IMR-90 (cell line): ENCODE measurements around the gene TGFBR2. TPM values are rescaled to one million over a fixed set of nuclear protein-coding genes. Genes with fewer than 3 reads are reported as not detected.

Source experiments
- ATAC-seq: fragments of 200-7000 bp; cut with Tn5 transposase; 2 replicates; pipeline ENCODE4 v1.9.1; 2020; ENCODE audit warnings: low read depth, mild to moderate bottlenecking, moderate library complexity
- BruUV-seq: library from RNA; stranded (reverse); fragments of 400-500 nt; replicated peaks from 2 replicates; lab custom pipeline; 2021; lab: Mats Ljungman, UMichigan
- CTCF ChIA-PET: fragments of 300-600 bp; formaldehyde crosslinking; extraction: SDS; loops from one replicate; lab custom pipeline; 2021; ENCODE audit warnings: antibody characterized with exemption; lab: Yijun Ruan, JAX
- POLR2A ChIA-PET: fragments of 300-600 bp; sonication (Branson Sonifier 250); formaldehyde crosslinking; loops from one replicate; lab custom pipeline; 2022; ENCODE audit warnings: antibody characterized with exemption; ENCODE audit not compliant: unreplicated experiment; lab: Charles Lee
- DNase-seq: peaks from one replicate; pipeline ENCODE4 v3.0.0; 2013
- H2AFZ ChIP-seq: replicated peaks from 2 replicates; pipeline ENCODE3; 2013; ENCODE audit warnings: low read length, mild to moderate bottlenecking; ENCODE audit not compliant: poor library complexity
- H2AK5ac ChIP-seq: 2 replicates; pipeline ENCODE4 v1.6.1; 2013; ENCODE audit warnings: low read depth, low read length, inconsistent platforms
- H2AK9ac ChIP-seq: replicated peaks from 2 replicates; pipeline ENCODE3; 2013; ENCODE audit warnings: mild to moderate bottlenecking, low read depth, low read length, moderate library complexity; ENCODE audit not compliant: poor library complexity
- H2BK120ac ChIP-seq: 2 replicates; pipeline ENCODE4 v1.6.1; 2013; ENCODE audit warnings: low read depth, low read length, inconsistent platforms
- H2BK15ac ChIP-seq: 3 replicates; pipeline ENCODE4 v1.6.1; 2013; ENCODE audit warnings: low read depth, low read length, inconsistent platforms
- H2BK20ac ChIP-seq: 2 replicates; pipeline ENCODE4 v1.6.1; 2013; ENCODE audit warnings: low read depth, mild to moderate bottlenecking, inconsistent platforms, low read length, moderate library complexity
- H2BK5ac ChIP-seq: 2 replicates; pipeline ENCODE4 v1.6.1; 2013; ENCODE audit warnings: mild to moderate bottlenecking, low read depth, low read length, inconsistent platforms; ENCODE audit not compliant: poor library complexity, severe bottlenecking
- H3K14ac ChIP-seq: replicated peaks from 2 replicates; pipeline ENCODE4 v1.6.1; 2013; ENCODE audit warnings: low read depth, low read length, inconsistent platforms
- H3K18ac ChIP-seq: 2 replicates; pipeline ENCODE4 v1.6.1; 2013; ENCODE audit warnings: low read depth, low read length, control low read depth
- H3K23ac ChIP-seq: 2 replicates; pipeline ENCODE4 v1.6.1; 2013; ENCODE audit warnings: low read depth, low read length, inconsistent platforms
- H3K27ac ChIP-seq: 2 replicates; pipeline ENCODE4 v1.5.1; 2013; ENCODE audit warnings: mild to moderate bottlenecking, control low read depth, low read length; ENCODE audit not compliant: insufficient read depth
- H3K27me3 ChIP-seq: 2 replicates; pipeline ENCODE4 v1.6.1; 2013; ENCODE audit warnings: low read length; ENCODE audit not compliant: control insufficient read depth, insufficient read depth
- H3K36me3 ChIP-seq: 2 replicates; pipeline ENCODE4 v1.6.1; 2013; ENCODE audit warnings: low read length, mixed read lengths; ENCODE audit not compliant: control insufficient read depth, insufficient read depth
- H3K4ac ChIP-seq: 2 replicates; pipeline ENCODE4 v1.6.1; 2013; ENCODE audit warnings: low read depth, low read length, inconsistent platforms
- H3K4me1 ChIP-seq: 2 replicates; pipeline ENCODE4 v1.6.1; 2013; ENCODE audit warnings: low read length, mixed read lengths; ENCODE audit not compliant: control insufficient read depth, insufficient read depth
- H3K4me2 ChIP-seq: 2 replicates; pipeline ENCODE4 v1.6.1; 2013; ENCODE audit warnings: low read depth, mild to moderate bottlenecking, control low read depth, low read length, moderate library complexity
- H3K4me3 ChIP-seq: 2 replicates; pipeline ENCODE4 v1.5.1; 2013; ENCODE audit warnings: low read depth, mild to moderate bottlenecking, control low read depth, low read length, moderate library complexity; ENCODE audit not compliant: insufficient read depth
- H3K56ac ChIP-seq: 2 replicates; pipeline ENCODE4 v1.6.1; 2013; ENCODE audit warnings: low read length, inconsistent platforms; ENCODE audit not compliant: insufficient read depth; ENCODE audit errors: extremely low read depth
- H3K79me1 ChIP-seq, 2 experiments: 2 replicates each; pipeline ENCODE4 v1.6.1; 2013; ENCODE audit warnings: low read length in 2 of 2, inconsistent platforms in 1 of 2, low read depth in 1 of 2
- H3K9ac ChIP-seq: 2 replicates; pipeline ENCODE4 v1.6.1; 2013; ENCODE audit warnings: low read depth, low read length, control low read depth
- H3K9me1 ChIP-seq: 2 replicates; pipeline ENCODE4 v1.6.1; 2013; ENCODE audit warnings: low read length, inconsistent platforms; ENCODE audit not compliant: insufficient read depth
- H3K9me3 ChIP-seq: 2 replicates; pipeline ENCODE4 v1.6.1; 2013; ENCODE audit warnings: low read length; ENCODE audit not compliant: control insufficient read depth, insufficient read depth
- H4K20me1 ChIP-seq: 2 replicates; pipeline ENCODE4 v1.6.1; 2013; ENCODE audit warnings: low read length, inconsistent platforms; ENCODE audit not compliant: insufficient read depth
- H4K5ac ChIP-seq: 2 replicates; pipeline ENCODE4 v1.6.1; 2013; ENCODE audit warnings: mild to moderate bottlenecking, low read depth, low read length, control low read depth
- H4K8ac ChIP-seq, 2 experiments: 2 replicates each; pipeline ENCODE4 v1.6.1; 2013; ENCODE audit warnings: low read depth in 2 of 2, low read length in 2 of 2, control low read depth in 1 of 2, inconsistent platforms in 1 of 2
- H4K91ac ChIP-seq: 2 replicates; pipeline ENCODE4 v1.6.1; 2013; ENCODE audit warnings: low read depth, low read length, inconsistent platforms; ENCODE audit not compliant: insufficient read depth
- BHLHE40 ChIP-seq: fragments of 150-350 bp; IDR thresholded peaks from 2 replicates; pipeline ENCODE4 v1.6.1; 2016; ENCODE audit warnings: mild to moderate bottlenecking, low read depth, low read length
- CTCF ChIP-seq: conservative IDR thresholded peaks from 2 replicates; pipeline ENCODE4 v1.5.1; 2012; ENCODE audit warnings: mild to moderate bottlenecking, low read depth, low read length, improper control_type of control experiment
- FOS ChIP-seq: fragments of 150-350 bp; IDR thresholded peaks from 2 replicates; pipeline ENCODE4 v1.6.1; 2016; ENCODE audit warnings: low read depth, low read length
- MAFK ChIP-seq: IDR thresholded peaks from 2 replicates; pipeline ENCODE4 v1.6.1; 2012; ENCODE audit warnings: low read depth, low read length, improper control_type of control experiment
- MXI1 ChIP-seq: IDR thresholded peaks from 2 replicates; pipeline ENCODE4 v1.6.1; 2012; ENCODE audit warnings: low read depth, mild to moderate bottlenecking, low read length, moderate library complexity, borderline replicate concordance
- NFE2L2 ChIP-seq: fragments of 150-350 bp; IDR thresholded peaks from 2 replicates; pipeline ENCODE4 v1.6.1; 2016; ENCODE audit warnings: low read depth, mild to moderate bottlenecking, low read length
- POLR2A ChIP-seq: IDR thresholded peaks from 2 replicates; pipeline ENCODE4 v1.6.1; 2012; ENCODE audit warnings: mild to moderate bottlenecking, low read depth, low read length
- RAD21 ChIP-seq: IDR thresholded peaks from 2 replicates; pipeline ENCODE4 v1.6.1; 2012; ENCODE audit warnings: low read length, improper control_type of control experiment
- RCOR1 ChIP-seq: IDR thresholded peaks from 2 replicates; pipeline ENCODE4 v1.6.1; 2012; ENCODE audit warnings: mild to moderate bottlenecking, low read length, improper control_type of control experiment; ENCODE audit not compliant: insufficient replicate concordance
- RFX5 ChIP-seq: IDR thresholded peaks from 2 replicates; pipeline ENCODE4 v1.8.0; 2012; ENCODE audit warnings: low read depth, mild to moderate bottlenecking, low read length, moderate library complexity
- SMC3 ChIP-seq: fragments of 150-350 bp; IDR thresholded peaks from 2 replicates; pipeline ENCODE4 v1.6.1; 2016; ENCODE audit warnings: low read depth, mild to moderate bottlenecking, antibody characterized with exemption, low read length, moderate library complexity
- USF2 ChIP-seq: fragments of 150-350 bp; IDR thresholded peaks from 2 replicates; pipeline ENCODE4 v1.6.1; 2017; ENCODE audit warnings: mild to moderate bottlenecking, antibody characterized with exemption, low read length, low read depth
- WGBS, 2 experiments: methylation state at CpG; one replicate each; pipeline versions ENCODE4 v1.1.5 to v1.1.7; 2013; ENCODE audit warnings: missing lambda C conversion rate in 2 of 2; ENCODE audit not compliant: insufficient read length in 1 of 2; ENCODE audit errors: extremely low coverage in 2 of 2; 5-methylcytosine and 5-hydroxymethylcytosine counted together
- dilution Hi-C: fragments of 300-500 bp; cut with HindIII; formaldehyde crosslinking; loops from one replicate; pipeline ENCODE4 v1.14.3; 2018; ENCODE audit warnings: low sequenced_read_pairs; ENCODE audit not compliant: unreplicated experiment
- in situ Hi-C: fragments of 300-500 bp; cut with MboI; formaldehyde crosslinking; loops from 3 replicates; pipeline ENCODE4 v1.14.3; 2019; ENCODE audit warnings: low sequenced_read_pairs, inconsistent platforms, mixed read lengths
- intact Hi-C: fragments of 100-400 bp; cut with micrococcal nuclease; formaldehyde crosslinking; loops from 2 replicates; pipeline ENCODE4 v1.10.0; 2022
- polyA plus RNA-seq, 3 experiments: library from polyadenylated mRNA; depleted of rRNA; stranded (reverse); fragments of >200 nt; gene quantifications; 2 replicates each; pipeline ENCODE4 v1.2.3, GENCODE V29; 2012; ENCODE audit warnings: low replicate concordance in 1 of 3
- total RNA-seq: library from RNA; depleted of rRNA; stranded (reverse); fragments of >200 nt; gene quantifications from 2 replicates; pipeline ENCODE4 v1.2.3, GENCODE V29; 2012

TGFBR2 gene
- total and polyA plus RNA-seq, 2 of the 4 experiments (the other 2 are of a cell fraction): 63.7 to 87.5 TPM

- Histone ChIP-seq H2BK120ac (no peak overlapping the region), H2AK9ac (no peak overlapping the region), H3K79me1 (peaks cover 16 to 56% of the 10 kb centered on the region in 2 experiments), H3K36me3 (peaks cover 23% of the 10 kb centered on the region), H3K4me2 (no peak overlapping the region), H3K9ac (no peak overlapping the region), H3K27ac (no peak overlapping the region), H3K4ac (no peak overlapping the region), H2BK5ac (no peak overlapping the region), H3K14ac (no peak overlapping the region), H3K4me1 (peaks cover 19% of the 10 kb centered on the region), H4K20me1 (no peaks in the 10 kb centered on the region), H3K9me3 (no peaks in the 10 kb centered on the region), H2BK15ac (no peak overlapping the region), H4K8ac (no peak overlapping the region), H3K9me1 (peaks cover 15% of the 10 kb centered on the region), H3K23ac (no peak overlapping the region), H2AFZ (no peak overlapping the region), H4K5ac (no peak overlapping the region), H2AK5ac (no peak overlapping the region), H2BK20ac (no peak overlapping the region), H3K56ac (no peak overlapping the region), H3K18ac (no peak overlapping the region), H4K91ac (no peak overlapping the region), H3K4me3 (no peak overlapping the region), H3K27me3 (no peaks in the 10 kb centered on the region)
- ATAC-seq (no peak), DNase-seq (no peak)
- ChIA-PET CTCF (no interaction called here), POLR2A (no interaction called here)
- dilution Hi-C loops (no loop called here), in situ Hi-C loops (no loop called here), intact Hi-C loops (no loop called here)
- WGBS, 2 experiments: no CpG with 5 or more reads among the region's 2 CpGs
- TF ChIP-seq SMC3 (no peak), MAFK (no peak), FOS (no peak), RCOR1 (no peak), RAD21 (no peak), BHLHE40 (no peak), RFX5 (no peak), NFE2L2 (no peak), USF2 (no peak), POLR2A (no peak), MXI1 (no peak), CTCF (no peak)
- BruUV-seq: no TSS peak
Observed at GRCh38 chr3:30686799-30687198, 80.4 kb downstream of the TGFBR2 start.
